Esophagus squamous epithelium (tissue), 5 donors: ENCODE results near the gene RARRES1. TPM values are rescaled to one million over a fixed set of nuclear protein-coding genes. Genes with fewer than 3 reads are reported as not detected.
A peak's percentile ranks its signal among the peaks of the same experiment; 100 is the strongest.
"Not testable (repeated sequence)": the region's sequence is repeated elsewhere in the genome, so short reads cannot be mapped to it uniquely, and the experiment has no call there.

Source experiments
- DNase-seq: peaks from one replicate; lab custom pipeline; 2025; lab: John Stamatoyannopoulos, UW
- H3K27ac ChIP-seq, 4 donors: fragments of 200-600 bp; sonication (generic); one replicate each; pipeline ENCODE4 v1.5.1; 2016 to 2019; ENCODE audit warnings: mild to moderate bottlenecking in 1 of 4
- H3K27me3 ChIP-seq, 4 donors: fragments of 200-600 bp; sonication (generic); 1 replicate in 3 of 4; 2 replicates in 1 of 4; pipeline versions ENCODE4 v1.5.1 to v1.6.0; 2017 to 2021; ENCODE audit warnings: antibody characterized with exemption in 1 of 4
- H3K36me3 ChIP-seq, 3 donors: fragments of 200-600 bp; sonication (generic); one replicate each; pipeline ENCODE4 v1.5.1; 2016 to 2019
- H3K4me1 ChIP-seq, 3 donors: fragments of 200-600 bp; sonication (generic); one replicate each; pipeline ENCODE4 v1.5.1; 2017 to 2019
- H3K4me3 ChIP-seq, 4 donors: fragments of 200-600 bp; sonication (generic); 1 replicate in 3 of 4; 2 replicates in 1 of 4; pipeline ENCODE4 v1.5.1; 2016 to 2019; ENCODE audit warnings: mild to moderate bottlenecking in 2 of 4, moderate library complexity in 1 of 4
- H3K9me3 ChIP-seq, 3 donors: fragments of 200-600 bp; sonication (generic); one replicate each; pipeline ENCODE4 v1.5.1; 2016 to 2019
- CTCF ChIP-seq, 6 experiments: fragments of 450-650 bp in 4 of 6; fragments of 200-600 bp in 2 of 6; sonication (generic) in 2 of 6; IDR thresholded peaks; one replicate each; pipeline ENCODE4 v1.5.1; 2016 to 2019; ENCODE audit warnings: antibody characterized with exemption in 6 of 6, mild to moderate bottlenecking in 4 of 6, moderate library complexity in 4 of 6
- POLR2A ChIP-seq, 4 donors: fragments of 450-650 bp; IDR thresholded peaks; one replicate each; pipeline ENCODE4 v1.6.1; 2017; ENCODE audit warnings: antibody characterized with exemption in 4 of 4, mild to moderate bottlenecking in 4 of 4, moderate library complexity in 3 of 4
- WGBS, 2 donors: methylation state at CpG; one replicate each; pipeline ENCODE4 v1.1.5; 2018; 5-methylcytosine and 5-hydroxymethylcytosine counted together
- intact Hi-C: fragments of 100-400 bp; cut with DNase I; formaldehyde crosslinking; loops from one replicate; pipeline ENCODE4 v1.15.0; 2022
- total RNA-seq, 4 donors: library from RNA; depleted of rRNA; stranded (reverse); fragments of >200 nt; gene quantifications; one replicate each; pipeline ENCODE4 v1.1.0, GENCODE V29; 2016
- donor health status: DM: yes; HTN: yes; CAD: no.

The RARRES1 gene
- total RNA-seq, 4 donors from 2014 or later: 1.4 to 53.3 (median 6.4) TPM

- TF ChIP-seq CTCF (IDR thresholded peaks at IDR 0.05) (no peak), POLR2A (IDR thresholded peaks at IDR 0.05) (no peak)
- no peaks in the 10 kb centered on the region for H3K9me3 ChIP-seq
- no peaks in the 10 kb centered on the region for H3K27me3 ChIP-seq
- H3K27ac ChIP-seq: peak overlapping the region in 1 of 4 donors; percentile 24
- H3K4me1 ChIP-seq: peaks cover 0 to 22% (median 5%) of the 10 kb centered on the region in 3 donors
- 59 to 62% methylated on average over 4 of the region's 4 CpGs for WGBS, 2 donors
- no peak for DNase-seq
- H3K4me3 ChIP-seq: no peak overlapping the region
- intact Hi-C loops: no loop called here
- peaks cover 0 to 17% (median 0%) of the 10 kb centered on the region in 3 donors for H3K36me3 ChIP-seq
Observed at GRCh38 chr3:158701420-158702065, 30.7 kb downstream of the RARRES1 start.

GRCh38 chr3:158700559-158700958 is 31.7 kb downstream of the RARRES1 start:
- peaks cover 0 to 19% (median 0%) of the 10 kb centered on the region in 3 donors for H3K36me3 ChIP-seq
- peak overlapping the region in 2 of 4 donors; percentile 2 to 24 for H3K27ac ChIP-seq
- H3K27me3 ChIP-seq: no peaks in the 10 kb centered on the region
- H3K9me3 ChIP-seq: no peaks in the 10 kb centered on the region
- H3K4me1 ChIP-seq: peaks cover 0 to 22% (median 5%) of the 10 kb centered on the region in 3 donors
- intact Hi-C loops: no loop called here
- no peak for DNase-seq
- no peak overlapping the region for H3K4me3 ChIP-seq
- TF ChIP-seq POLR2A (IDR thresholded peaks at IDR 0.05): no peak
- TF ChIP-seq CTCF (IDR thresholded peaks at IDR 0.05): no peak

GRCh38 chr3:158696618-158697017 is 35.6 kb downstream of the RARRES1 start:
- intact Hi-C loops: no loop called here
- no peak for DNase-seq
- TF ChIP-seq POLR2A (IDR thresholded peaks at IDR 0.05) (no peak), CTCF (IDR thresholded peaks at IDR 0.05) (no peak)
- Histone ChIP-seq H3K4me3 (no peak overlapping the region), H3K4me1 (peaks cover 0 to 21% (median 5%) of the 10 kb centered on the region in 3 donors), H3K27me3 (no peaks in the 10 kb centered on the region), H3K27ac (no peak overlapping the region), H3K9me3 (no peaks in the 10 kb centered on the region), H3K36me3 (peaks cover 0 to 40% (median 0%) of the 10 kb centered on the region in 3 donors)
- WGBS, 2 donors: 46 to 55% methylated on average over 2 of the region's 2 CpGs

- H3K9me3 ChIP-seq, H3K27ac ChIP-seq, intact Hi-C loops, DNase-seq, H3K4me1 ChIP-seq, H3K4me3 ChIP-seq, H3K27me3 ChIP-seq: not testable (repeated sequence)
- 31 to 73% methylated on average over 3 of the region's 3 CpGs for WGBS, 2 donors
- H3K36me3 ChIP-seq: peaks cover 0 to 58% (median 0%) of the 10 kb centered on the region in 3 donors
Observed at GRCh38 chr3:158693866-158694456, 38.3 kb downstream of the RARRES1 start.

- TF ChIP-seq CTCF (IDR thresholded peaks at IDR 0.05) (no peak), POLR2A (IDR thresholded peaks at IDR 0.05) (no peak)
- no peak for DNase-seq
- Histone ChIP-seq H3K4me3 (no peak overlapping the region), H3K27ac (no peak overlapping the region), H3K27me3 (no peaks in the 10 kb centered on the region), H3K36me3 (peaks cover 0 to 64% (median 0%) of the 10 kb centered on the region in 3 donors), H3K9me3 (no peaks in the 10 kb centered on the region), H3K4me1 (no peaks in the 10 kb centered on the region)
- intact Hi-C loops: no loop called here
- WGBS, 2 donors: 71 to 78% methylated on average over 2 of the region's 2 CpGs
Observed at GRCh38 chr3:158685159-158685558, 47.1 kb downstream of the RARRES1 start.
